ENCODE measurements around the gene HNRNPA0. TPM values are rescaled to one million over a fixed set of nuclear protein-coding genes. Genes with fewer than 3 reads are reported as not detected.
"Not testable (repeated sequence)": the region's sequence is repeated elsewhere in the genome, so short reads cannot be mapped to it uniquely, and the experiment has no call there.

Gene HNRNPA0
- 67.9 TPM for polyA plus RNA-seq (ENCODE audit: insufficient read length)
- long read RNA-seq, donor 1, full-length matches to known transcripts: 541 of 541 reads
- long read RNA-seq, donor 1, partial matches to known transcripts: 0 of 541 reads
- long read RNA-seq, donor 1, other reads (novel, unspliced or antisense): 0 of 541 reads
- long read RNA-seq, donor 2, full-length matches to known transcripts: 420 of 420 reads
- long read RNA-seq, donor 2, partial matches to known transcripts: 0 of 420 reads
- long read RNA-seq, donor 2, other reads (novel, unspliced or antisense): 0 of 420 reads
- long read RNA-seq, donor 3, full-length matches to known transcripts: 355 of 355 reads
- long read RNA-seq, donor 3, partial matches to known transcripts: 0 of 355 reads
- long read RNA-seq, donor 3, other reads (novel, unspliced or antisense): 0 of 355 reads
- long read RNA-seq, donor 4, full-length matches to known transcripts: 55 of 55 reads
- long read RNA-seq, donor 4, partial matches to known transcripts: 0 of 55 reads
- long read RNA-seq, donor 4, other reads (novel, unspliced or antisense): 0 of 55 reads
- long read RNA-seq, donor 5, full-length matches to known transcripts: 594 of 594 reads
- long read RNA-seq, donor 5, partial matches to known transcripts: 0 of 594 reads
- long read RNA-seq, donor 5, other reads (novel, unspliced or antisense): 0 of 594 reads
- long read RNA-seq, donor 6, full-length matches to known transcripts: 542 of 542 reads
- long read RNA-seq, donor 6, partial matches to known transcripts: 0 of 542 reads
- long read RNA-seq, donor 6, other reads (novel, unspliced or antisense): 0 of 542 reads
- long read RNA-seq, donor 7, full-length matches to known transcripts: 512 of 512 reads
- long read RNA-seq, donor 7, partial matches to known transcripts: 0 of 512 reads
- long read RNA-seq, donor 7, other reads (novel, unspliced or antisense): 0 of 512 reads
- long read RNA-seq, donor 8, full-length matches to known transcripts: 164 of 164 reads
- long read RNA-seq, donor 8, partial matches to known transcripts: 0 of 164 reads
- long read RNA-seq, donor 8, other reads (novel, unspliced or antisense): 0 of 164 reads

GRCh38 chr5:137754188-137754960, at the start of gene HNRNPA0:
Gene HNRNPA0 (minus strand): TSS chr5:137754363. CDS start chr5:137754066, 297 bp downstream.
- DNase-seq: peak; percentile 96

- DNase-seq: no peak
Observed at GRCh38 chr5:137802282-137803210, 48.4 kb upstream of the HNRNPA0 start.

DNA sequence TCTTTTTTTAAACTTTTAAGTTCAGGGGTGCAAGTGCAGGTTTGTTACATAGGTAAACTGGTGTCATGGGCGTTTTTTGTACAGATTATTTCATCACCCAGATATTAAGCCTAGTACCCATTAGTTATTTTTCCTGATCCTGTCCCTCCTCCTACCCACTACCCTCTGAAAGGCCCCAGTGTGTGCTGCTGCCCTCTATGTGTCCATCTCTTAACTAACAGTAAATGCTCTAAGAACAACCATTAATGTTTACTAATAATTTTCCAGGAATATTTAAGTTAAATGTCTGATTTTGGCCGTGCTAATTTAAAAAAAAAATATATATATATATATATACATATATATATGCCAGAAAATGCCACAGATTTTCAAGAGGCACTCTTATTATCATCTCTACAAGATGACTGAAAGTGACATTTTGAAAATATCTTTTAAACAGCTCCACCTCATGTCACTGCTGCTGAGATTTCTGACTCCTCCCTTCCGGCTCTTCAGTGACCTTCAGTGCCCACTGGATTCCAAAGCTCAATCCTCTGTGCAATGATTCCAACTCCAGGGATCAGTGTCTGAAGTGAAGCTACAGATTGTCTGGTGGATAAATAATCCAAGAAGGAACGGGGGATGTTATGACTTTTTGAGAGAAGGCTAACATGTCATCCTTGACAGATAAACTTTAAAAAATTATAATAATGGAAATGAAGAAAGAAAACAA, 46.7 kb upstream of the HNRNPA0 start:
- no peak for DNase-seq

GRCh38 chr5:137796279-137796678, 42.1 kb upstream of the HNRNPA0 start:
- no peak for DNase-seq

GRCh38 chr5:137794863-137795262, 40.7 kb upstream of the HNRNPA0 start:
- no peak for DNase-seq

GRCh38 chr5:137792303-137792702, 38.1 kb upstream of the HNRNPA0 start:
- peak; percentile 28 for DNase-seq

GRCh38 chr5:137791799-137792198, 37.6 kb upstream of the HNRNPA0 start:
- DNase-seq: no peak

GRCh38 chr5:137791387-137791786, 37.2 kb upstream of the HNRNPA0 start:
- DNase-seq: no peak

DNA sequence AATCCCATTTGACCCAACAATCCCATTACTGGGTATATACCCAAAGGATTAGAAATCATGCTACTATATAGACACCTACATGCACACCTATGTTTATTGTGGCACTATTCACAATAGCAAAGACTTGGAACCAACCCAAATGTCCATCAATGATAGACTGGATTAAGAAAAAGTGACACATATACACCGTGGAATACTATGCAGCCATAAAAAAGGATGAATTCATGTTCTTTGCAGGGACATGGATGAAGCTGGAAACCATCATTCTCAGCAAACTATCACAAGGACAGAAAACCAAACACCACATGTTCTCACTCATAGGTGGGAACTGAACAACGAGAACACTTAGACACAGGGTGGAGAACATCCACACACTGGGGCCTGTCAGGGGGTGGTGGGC, 34.4 kb upstream of the HNRNPA0 start:
- not testable (repeated sequence) for DNase-seq

DNA sequence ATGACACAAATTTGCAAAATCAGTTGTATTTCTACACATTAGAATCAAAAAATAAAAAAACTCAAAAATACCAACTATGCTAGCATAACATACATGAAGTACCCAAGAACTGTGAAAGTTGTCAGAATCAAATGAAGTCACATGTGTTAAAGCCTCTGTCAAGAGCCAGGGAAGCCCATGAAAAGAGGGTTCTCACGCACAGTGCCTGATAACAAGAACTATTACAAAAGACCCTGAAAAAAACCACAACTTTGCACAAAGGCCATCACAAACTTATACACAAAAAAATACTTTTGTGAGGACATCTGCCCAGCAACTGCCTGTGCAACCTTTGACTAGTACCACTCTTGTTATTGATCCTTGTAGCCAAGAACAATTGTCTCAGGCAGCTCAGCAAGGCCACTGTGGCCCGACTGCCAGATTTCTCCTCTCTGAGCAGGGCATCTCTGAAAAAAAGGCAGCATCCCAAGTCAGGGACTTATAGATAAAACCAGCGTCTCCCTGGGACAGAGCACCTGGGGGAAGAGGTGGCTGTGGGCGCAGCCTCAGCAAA, 28.9 kb upstream of the HNRNPA0 start:
- no peak for DNase-seq

- no peak for DNase-seq
Observed at GRCh38 chr5:137782055-137782454, 27.9 kb upstream of the HNRNPA0 start.

GRCh38 chr5:137778772-137779564, 24.8 kb upstream of the HNRNPA0 start:
- DNase-seq: peak; percentile 49

DNA sequence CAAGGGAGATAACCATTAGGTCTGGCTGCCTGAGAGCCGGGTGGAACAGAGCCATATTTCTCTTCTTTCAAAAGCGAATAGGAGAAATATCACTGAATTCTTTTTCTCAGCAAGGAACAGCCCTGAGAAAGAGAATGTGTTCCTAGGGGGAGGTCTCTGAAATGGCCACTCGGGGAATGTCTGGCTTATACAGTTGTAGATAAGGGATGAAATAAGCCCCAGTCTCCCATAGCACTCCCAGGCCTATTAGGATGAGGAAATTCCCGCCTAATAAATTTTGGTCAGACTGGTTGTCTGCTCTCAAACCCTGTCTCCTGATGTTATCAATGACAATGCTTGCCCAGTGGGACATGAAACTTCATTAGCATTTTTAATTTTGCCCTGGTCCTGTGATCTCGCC, 13.8 kb upstream of the HNRNPA0 start:
- not testable (repeated sequence) for DNase-seq

- DNase-seq: no peak
Observed at GRCh38 chr5:137761566-137761965, 7.4 kb upstream of the HNRNPA0 start.

GRCh38 chr5:137760719-137761516, 6.8 kb upstream of the HNRNPA0 start:
- DNase-seq: no peak

DNA sequence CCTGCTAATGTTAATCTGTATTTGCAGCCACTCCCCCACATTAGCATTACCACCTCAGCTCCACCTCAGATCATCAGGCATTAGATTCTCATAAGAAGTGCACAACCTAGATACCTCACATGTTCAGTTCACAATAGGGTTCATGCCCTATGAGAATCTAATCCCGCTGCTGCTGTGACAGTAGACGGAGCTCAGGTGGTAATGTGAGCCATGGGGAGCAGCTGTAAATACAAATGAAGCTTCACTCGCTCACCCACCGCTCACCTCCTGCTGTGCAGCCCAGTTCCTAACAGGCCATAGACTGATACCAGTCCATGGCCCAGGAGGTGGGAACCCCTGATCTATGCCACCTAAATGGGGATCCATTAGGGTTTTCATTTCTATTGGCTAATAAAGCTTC, 6.1 kb upstream of the HNRNPA0 start:
- no peak for DNase-seq

DNA sequence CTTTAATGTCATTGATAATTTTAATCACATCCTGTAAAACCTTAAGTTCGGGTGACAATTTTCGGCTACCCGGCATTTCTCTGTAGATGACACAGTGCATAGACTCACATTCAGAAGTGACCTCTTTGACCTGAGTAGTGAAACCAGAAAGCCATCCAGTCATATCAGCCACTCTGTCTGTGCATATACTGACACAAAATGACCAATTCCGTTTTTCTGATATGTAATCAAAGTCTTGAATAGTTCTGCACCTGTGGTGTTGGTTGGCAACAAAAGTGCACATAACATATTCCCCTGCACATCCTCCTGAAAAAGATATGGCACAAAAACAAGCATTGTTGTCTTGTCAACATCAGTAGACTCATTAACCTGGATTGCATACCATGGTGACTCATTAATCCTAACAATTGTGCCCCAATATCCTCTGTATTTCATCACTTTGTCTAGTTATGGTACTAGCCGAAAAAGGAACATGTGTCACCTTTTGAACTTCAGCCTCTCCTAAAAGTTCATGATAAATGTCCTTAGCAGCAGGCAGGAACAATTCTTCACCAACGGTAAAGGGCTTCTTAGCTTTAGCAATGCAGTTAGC, 4.6 kb upstream of the HNRNPA0 start:
- DNase-seq: no peak

- DNase-seq: no peak
Observed at GRCh38 chr5:137758121-137758520, 4.0 kb upstream of the HNRNPA0 start.
